CD4-positive, alpha-beta T cell treated with Interleukin-4 for 4 hours (primary cell): Measurements from ENCODE around the gene LARP4B.

Experiments
- DNase-seq: peaks from one replicate; pipeline ENCODE4 v3.0.0-alpha.2; 2020

The LARP4B gene

GRCh38 chr10:822661-823367, 108.7 kb downstream of the LARP4B start:
- no peak for DNase-seq

- DNase-seq, result no peak
These were observed 109.3 kb downstream of the LARP4B start for GRCh38 chr10:822197-822596.

DNA sequence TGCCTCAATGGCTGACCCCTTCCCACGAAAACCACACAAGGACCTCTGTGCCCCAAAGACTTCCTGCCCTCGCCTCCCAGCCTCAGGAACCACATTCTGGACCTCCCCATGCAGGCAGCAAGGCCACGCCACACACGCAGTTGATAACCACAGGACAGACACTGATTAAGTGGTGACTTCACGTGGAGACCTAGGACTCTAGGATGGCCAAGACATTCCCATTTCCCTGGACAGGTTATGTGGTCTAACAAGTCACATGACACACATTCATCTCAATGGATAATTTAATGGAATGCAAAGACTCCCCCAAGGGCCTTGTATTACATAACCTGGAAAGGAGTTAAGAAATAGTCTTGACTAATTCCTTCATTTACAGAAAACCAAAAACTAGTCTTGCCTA, 110.2 kb downstream of the LARP4B start:
- DNase-seq, result no peak

- DNase-seq, result no peak
These were observed 111.7 kb downstream of the LARP4B start for GRCh38 chr10:819816-820215.

GRCh38 chr10:819326-819725, 112.2 kb downstream of the LARP4B start:
- no peak for DNase-seq

DNA sequence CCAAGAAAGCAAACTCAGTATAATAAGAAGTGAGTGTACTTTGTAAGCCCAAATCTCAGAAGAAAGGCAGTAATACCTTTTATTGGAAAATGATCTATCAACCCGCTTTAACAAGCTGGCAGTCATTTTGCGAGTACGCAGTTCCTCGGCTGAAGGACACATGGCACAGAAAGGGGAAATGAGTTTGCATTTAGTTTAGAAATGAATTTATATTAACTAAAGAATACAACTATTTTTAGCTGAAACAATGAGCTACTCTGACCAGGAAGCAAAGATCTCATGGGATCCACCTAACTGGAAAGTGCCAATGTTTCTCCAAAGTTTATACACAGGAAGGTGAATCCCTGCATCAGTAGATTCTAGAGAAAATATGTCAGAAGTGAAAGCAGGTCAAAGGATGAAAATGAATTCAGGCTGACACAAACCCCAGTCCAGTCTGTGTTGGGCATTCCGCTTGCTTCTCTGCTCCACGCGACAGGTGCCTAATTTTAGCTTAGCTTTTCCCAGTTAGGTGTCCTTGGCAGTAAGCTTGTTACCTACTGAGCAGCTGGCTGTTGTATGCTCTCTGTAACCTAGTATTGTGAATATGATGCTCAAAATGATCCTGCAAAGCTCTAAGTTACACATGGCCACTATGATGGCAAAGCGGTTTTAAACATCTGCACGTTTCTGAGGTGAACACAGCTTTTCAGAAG, 112.8 kb downstream of the LARP4B start:
- DNase-seq, result no peak

GRCh38 chr10:818010-818409, 113.5 kb downstream of the LARP4B start:
- no peak for DNase-seq

DNA sequence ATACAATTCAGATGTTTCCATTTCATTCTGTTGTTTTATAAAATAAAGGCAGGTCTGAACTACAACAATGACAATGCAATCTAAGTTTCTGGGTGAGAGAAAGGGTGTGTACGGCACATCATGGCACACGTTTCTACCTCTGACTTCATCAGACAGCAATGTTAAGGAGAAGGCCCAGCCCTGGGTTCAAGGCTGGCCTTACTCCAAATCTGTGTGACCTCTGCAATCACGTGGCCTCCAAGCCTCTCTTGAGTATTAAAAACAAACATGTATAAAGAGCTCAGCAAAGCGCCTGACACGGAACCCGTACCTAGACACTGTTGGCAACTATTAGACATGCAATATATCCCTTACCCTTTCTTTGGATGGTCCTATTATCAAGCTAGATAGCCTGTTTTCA, 114.1 kb downstream of the LARP4B start:
- no peak for DNase-seq

DNA sequence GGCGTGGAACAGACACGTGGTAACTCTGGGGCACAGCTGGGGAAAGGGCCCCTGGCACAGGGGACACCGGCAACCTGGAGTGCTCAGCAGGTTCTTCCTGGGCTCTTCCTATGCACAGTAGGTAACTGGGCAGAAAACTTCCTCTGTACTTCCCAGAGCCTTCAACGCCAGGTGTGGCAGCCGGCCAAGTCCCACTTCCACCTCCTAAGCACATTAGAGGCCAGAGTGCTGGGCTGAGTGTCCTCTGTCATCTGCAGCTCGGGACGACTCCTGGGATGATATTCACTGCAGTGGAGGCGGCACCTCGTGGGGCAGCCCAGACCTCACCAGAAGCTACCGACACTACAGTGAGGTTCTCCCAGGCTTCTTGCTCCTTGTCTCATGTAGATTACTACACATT, 114.5 kb downstream of the LARP4B start:
- no peak for DNase-seq

GRCh38 chr10:816091-816477, 115.4 kb downstream of the LARP4B start:
- no peak for DNase-seq

GRCh38 chr10:815338-816090, 116.0 kb downstream of the LARP4B start:
- DNase-seq, result no peak

DNA sequence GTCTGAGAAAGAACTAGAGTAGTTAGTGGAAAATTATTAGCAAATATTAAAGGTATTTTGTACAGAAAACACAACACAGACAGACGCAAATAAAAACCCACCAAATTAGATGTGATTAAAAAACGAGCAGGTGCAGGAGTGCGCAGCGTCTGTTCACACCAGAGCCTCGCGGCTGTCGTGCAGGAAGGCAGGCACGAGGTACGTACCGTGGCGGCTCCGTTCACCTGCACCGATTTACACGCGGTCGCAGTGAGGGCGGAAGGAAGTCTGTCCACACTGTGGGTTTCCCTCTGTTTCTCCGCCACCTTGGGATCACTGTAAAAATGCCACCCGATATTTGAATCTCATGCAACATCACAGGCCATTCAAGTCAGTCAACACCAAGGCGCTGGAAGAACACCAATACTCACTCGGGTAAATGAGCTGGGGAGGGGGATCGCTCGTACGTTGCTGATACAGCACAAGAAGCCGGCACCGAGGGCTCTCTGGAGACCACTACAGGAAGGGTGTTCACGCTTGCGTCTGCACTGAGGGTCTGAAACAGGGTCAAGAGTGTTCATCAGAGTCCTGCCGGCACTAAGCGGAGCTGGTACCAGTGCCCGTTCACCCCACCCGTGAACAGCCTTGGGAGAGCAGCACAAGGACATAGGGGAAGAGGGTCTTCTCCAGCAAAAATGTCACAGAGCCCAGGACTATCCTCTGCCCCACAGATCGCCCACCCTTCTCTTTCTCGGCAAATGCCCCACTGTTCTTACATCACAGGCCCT, 116.8 kb downstream of the LARP4B start:
- no peak for DNase-seq

GRCh38 chr10:813286-813685, 118.2 kb downstream of the LARP4B start:
- DNase-seq, result no peak

DNA sequence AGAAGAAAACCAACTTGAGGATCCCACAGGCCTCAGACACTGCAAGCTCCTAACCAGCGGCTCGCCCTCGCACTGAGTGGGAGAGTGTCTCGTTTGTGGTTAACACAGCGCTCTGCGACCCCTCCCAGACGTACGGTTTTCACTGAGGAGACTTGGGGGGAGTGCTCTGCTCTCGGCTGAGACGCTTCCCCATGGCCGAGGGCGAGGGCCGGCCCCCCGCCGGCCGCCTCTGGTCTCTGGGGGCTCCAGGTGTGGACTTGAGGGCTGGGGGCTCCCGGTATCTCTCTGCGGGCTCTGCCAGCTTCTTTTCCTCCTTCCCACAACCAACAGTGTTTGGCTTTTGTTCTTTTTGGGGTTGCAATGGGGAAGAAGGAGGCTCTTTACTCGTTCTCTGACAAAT, 118.7 kb downstream of the LARP4B start:
- no peak for DNase-seq

- DNase-seq, result no peak
These were observed 119.9 kb downstream of the LARP4B start for GRCh38 chr10:811379-812175.

DNA sequence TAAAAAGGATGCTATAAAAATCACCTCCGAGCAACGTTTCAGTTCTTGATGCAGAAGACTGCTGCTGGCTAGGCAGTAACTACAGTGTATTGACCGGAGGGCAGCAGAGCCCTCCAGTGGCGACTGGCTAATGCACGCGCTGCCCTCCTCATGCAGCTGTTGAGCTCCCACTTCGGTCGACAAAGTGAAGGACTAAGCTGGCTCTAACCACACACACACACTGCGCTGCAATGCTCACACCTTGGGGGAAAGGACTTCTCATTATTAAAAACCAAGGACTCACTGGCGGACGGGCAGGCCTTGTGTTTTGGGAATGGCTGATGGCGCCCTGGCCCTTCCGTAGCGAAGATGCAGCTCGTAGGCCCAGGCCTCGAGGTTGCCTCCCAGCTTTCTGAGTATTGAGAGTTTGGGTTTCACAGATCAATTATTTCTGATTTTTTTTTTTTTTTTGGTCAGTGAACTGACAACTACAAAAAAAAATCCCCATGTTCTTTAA, 121.1 kb downstream of the LARP4B start:
- DNase-seq, result no peak

GRCh38 chr10:809671-810350, 121.7 kb downstream of the LARP4B start:
- DNase-seq, result no peak

DNA sequence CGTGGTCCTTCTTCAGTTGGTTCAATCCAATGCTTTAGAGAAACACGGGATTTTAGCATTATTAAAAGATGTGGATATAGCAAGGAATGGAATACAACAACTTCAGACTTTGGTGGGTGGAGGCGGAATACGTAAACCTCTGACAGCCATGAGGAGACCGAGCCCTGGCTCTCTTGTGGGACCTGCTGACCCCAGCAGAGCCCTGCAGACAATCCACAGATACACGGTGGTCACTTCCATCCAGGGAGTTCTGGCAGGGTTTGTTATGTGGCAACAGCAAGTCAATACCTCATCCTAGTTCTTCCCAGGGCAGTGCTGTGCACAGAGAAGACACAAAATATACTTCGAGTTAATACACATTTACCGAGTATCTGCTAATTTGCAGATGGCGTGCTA, 123.5 kb downstream of the LARP4B start:
- no peak for DNase-seq

DNA sequence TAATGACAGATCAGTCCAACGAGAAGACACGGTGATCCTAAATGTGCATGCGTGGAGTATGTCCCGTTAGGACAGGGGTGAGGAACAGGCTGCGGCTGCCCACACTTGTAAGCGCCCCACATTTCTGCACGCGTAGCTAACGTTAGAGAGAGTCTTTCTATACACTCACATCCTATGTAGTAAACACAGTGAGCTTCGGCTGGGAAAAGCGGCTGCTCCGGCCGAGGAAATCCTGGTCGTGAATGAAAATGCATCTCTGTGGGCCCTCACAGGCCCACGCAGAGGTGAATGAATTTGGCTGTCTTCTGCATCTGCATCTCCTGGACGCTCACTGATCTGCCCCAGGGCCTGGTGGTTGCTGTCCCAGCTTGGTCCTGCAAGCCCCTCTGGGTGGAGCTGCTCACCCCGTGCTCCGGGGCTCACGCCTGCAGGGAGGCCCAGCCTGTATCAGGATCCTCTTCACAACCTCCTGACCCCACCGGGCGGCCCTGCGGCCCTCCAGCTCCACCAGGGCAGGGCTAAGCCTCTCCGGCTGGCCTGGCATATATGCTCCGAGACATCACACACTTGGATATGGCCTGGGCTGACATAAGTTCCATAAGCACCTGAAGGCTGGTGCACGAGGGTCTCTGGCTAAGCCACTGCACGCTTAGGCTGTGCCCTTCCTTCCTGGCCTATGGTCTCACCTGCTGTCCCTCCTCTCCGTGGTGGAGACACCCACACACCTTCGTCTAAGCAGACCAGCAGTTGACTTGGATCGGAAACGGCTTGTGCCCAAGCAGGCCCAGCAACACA, 124.1 kb downstream of the LARP4B start:
- DNase-seq, result no peak

- no peak for DNase-seq
These were observed 124.9 kb downstream of the LARP4B start for GRCh38 chr10:806451-807162.
